Psoas muscle (tissue), 8 donors: ENCODE data around the gene S100A6. TPM values are rescaled to one million over a fixed set of nuclear protein-coding genes. Genes with fewer than 3 reads are reported as not detected.

Experiments used
- ATAC-seq, 4 donors: fragments of 200-7000 bp; cut with Tn5 transposase; one replicate each; pipeline ENCODE4 v1.9.1; 2020; ENCODE audit warnings: moderate library complexity in 3 of 4, mild to moderate bottlenecking in 2 of 4
- DNase-seq, 2 donors: peaks; one replicate each; pipeline ENCODE4 v3.0.0-alpha.2; 2020
- H3K27ac ChIP-seq: fragments of 200-600 bp; one replicate; pipeline ENCODE4 v1.8.0; 2022
- H3K27me3 ChIP-seq, 3 donors: fragments of 200-600 bp in 1 of 3; one replicate each; pipeline versions ENCODE4 v1.6.1 to v1.8.0; 2013 to 2022; ENCODE audit warnings: low read length in 2 of 3, mild to moderate bottlenecking in 2 of 3, moderate library complexity in 1 of 3; ENCODE audit not compliant: insufficient read depth in 3 of 3
- H3K36me3 ChIP-seq, 2 donors: fragments of 200-600 bp in 1 of 2; one replicate each; pipeline versions ENCODE4 v1.6.1 to v1.8.0; 2013 to 2022; ENCODE audit warnings: low read depth in 1 of 2, mild to moderate bottlenecking in 1 of 2, moderate library complexity in 1 of 2; ENCODE audit not compliant: insufficient read depth in 1 of 2
- H3K4me1 ChIP-seq: fragments of 200-600 bp; one replicate; pipeline ENCODE4 v1.8.0; 2022
- H3K4me3 ChIP-seq: fragments of 200-600 bp; one replicate; pipeline ENCODE4 v1.8.0; 2022; ENCODE audit warnings: mild to moderate bottlenecking
- H3K9me3 ChIP-seq: fragments of 200-600 bp; one replicate; pipeline ENCODE4 v1.8.0; 2022
- WGBS, 3 donors: extraction: QIAGEN DNeasy Blood & Tissue Kit; methylation state at CpG; one replicate each; pipeline versions ENCODE4 v1.1.6 to v1.1.7; 2013; 5-methylcytosine and 5-hydroxymethylcytosine counted together
- intact Hi-C, 2 donors: fragments of 100-400 bp; cut with DNase I; formaldehyde crosslinking; loops; one replicate each; pipeline versions ENCODE4 v1.11.0 to v1.14.2; 2022
- polyA plus RNA-seq, 3 donors: library from polyadenylated mRNA; stranded (reverse); fragments of 200-250 nt; gene quantifications; one replicate each; pipeline ENCODE4 v1.2.3, GENCODE V29; 2013
- total RNA-seq, 4 donors: library from RNA; stranded (reverse); fragmentation: NEBNext Ultra II Directional in 2 of 4; extraction: Animal tissue kit (Norgen Biotek cat#: 25700) in 2 of 4; gene quantifications; one replicate each; pipeline versions ENCODE4 v1.2.1 to v1.2.4, GENCODE V29; 2021 to 2023
- TF ChIP-seq, protein P1 (sequence below): fragments of 200-600 bp; IDR thresholded peaks from one replicate; pipeline ENCODE4 v1.8.0; 2022; ENCODE audit warnings: antibody characterized with exemption
- donor health status: healthy with polysubstance abuse.
- donor health status: DM: no; HTN: no; CAD: no; lungs with moderate emphysema.
- donor health status: Bipolar disorder and iron deficiency.
- donor health status: healthy.
- donor health status: DM: yes; HTN: yes; CAD: no.
- donor health status: DM: no; HTN: no; CAD: no.
- donor health status: DM: no; HTN: no; CAD: no.
- donor health status: DM: yes; HTN: yes; CAD: no.

Gene S100A6
- total and polyA plus RNA-seq, 7 donors: 78.5 to 506 (median 295) TPM

DNA sequence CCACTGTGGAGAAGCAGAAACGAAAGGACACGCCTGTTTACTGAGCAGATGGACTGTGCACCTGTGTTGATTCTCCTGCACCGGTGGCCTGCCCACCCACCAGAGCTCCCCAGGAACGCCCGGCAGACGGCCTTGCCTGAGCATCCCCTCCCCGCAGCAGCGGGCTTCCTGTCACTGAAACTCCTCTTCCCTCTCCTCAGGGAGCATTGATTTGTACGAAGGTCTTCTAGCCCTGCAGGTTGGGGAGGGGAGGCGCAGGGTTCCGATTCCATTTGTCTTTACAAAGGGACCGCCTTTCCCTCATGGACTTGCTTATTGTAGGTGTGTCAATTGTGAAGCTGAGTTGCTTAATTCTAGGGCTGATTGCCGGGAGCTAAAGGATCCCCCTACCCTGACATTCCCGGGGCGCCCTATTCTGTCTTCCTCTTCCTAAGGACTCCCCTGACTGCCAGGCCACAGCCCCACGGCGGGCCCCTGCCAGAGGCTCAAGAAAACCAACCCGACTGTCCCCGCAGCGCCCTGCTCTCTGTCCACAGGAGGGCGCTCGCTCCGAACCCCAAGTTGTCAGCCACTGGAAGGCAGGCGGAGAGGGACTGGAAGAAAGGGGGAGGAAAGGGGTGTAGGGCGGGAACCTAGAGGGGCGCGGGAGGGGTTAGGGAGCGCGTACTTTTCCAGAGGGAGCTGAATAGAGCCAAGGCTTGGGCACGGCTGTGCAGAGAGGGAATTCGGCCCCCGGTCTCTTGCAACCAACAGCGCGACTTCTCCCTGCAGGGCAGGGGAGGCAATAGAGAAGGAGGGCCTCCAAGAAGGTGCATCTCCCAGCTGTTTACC lies 2.8 kb downstream of the S100A6 start:
- H3K9me3 ChIP-seq: no peaks in the 10 kb centered on the region
- peak overlapping the region; percentile 77 for H3K4me3 ChIP-seq
- TF ChIP-seq, protein P1, sequence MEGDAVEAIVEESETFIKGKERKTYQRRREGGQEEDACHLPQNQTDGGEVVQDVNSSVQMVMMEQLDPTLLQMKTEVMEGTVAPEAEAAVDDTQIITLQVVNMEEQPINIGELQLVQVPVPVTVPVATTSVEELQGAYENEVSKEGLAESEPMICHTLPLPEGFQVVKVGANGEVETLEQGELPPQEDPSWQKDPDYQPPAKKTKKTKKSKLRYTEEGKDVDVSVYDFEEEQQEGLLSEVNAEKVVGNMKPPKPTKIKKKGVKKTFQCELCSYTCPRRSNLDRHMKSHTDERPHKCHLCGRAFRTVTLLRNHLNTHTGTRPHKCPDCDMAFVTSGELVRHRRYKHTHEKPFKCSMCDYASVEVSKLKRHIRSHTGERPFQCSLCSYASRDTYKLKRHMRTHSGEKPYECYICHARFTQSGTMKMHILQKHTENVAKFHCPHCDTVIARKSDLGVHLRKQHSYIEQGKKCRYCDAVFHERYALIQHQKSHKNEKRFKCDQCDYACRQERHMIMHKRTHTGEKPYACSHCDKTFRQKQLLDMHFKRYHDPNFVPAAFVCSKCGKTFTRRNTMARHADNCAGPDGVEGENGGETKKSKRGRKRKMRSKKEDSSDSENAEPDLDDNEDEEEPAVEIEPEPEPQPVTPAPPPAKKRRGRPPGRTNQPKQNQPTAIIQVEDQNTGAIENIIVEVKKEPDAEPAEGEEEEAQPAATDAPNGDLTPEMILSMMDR: peak; percentile 70
- ATAC-seq (peak; percentile 58 to 77 (median 68)), DNase-seq (peak; percentile 88 to 92)
- no peaks in the 10 kb centered on the region for H3K36me3 ChIP-seq
- H3K27me3 ChIP-seq: peaks cover 0 to 12% (median 0%) of the 10 kb centered on the region in 3 donors
- peak overlapping the region; percentile 15 for H3K27ac ChIP-seq
- WGBS, 3 donors: 22 to 28% (median 24%) methylated on average over 34 of the region's 34 CpGs
- peaks cover 12% of the 10 kb centered on the region for H3K4me1 ChIP-seq
- intact Hi-C loops: loop anchor here (1.0 to 2.0 kb wide), 2 partner anchors 35 to 36 kb away; no protein-coding TSS in a partner anchor

DNA sequence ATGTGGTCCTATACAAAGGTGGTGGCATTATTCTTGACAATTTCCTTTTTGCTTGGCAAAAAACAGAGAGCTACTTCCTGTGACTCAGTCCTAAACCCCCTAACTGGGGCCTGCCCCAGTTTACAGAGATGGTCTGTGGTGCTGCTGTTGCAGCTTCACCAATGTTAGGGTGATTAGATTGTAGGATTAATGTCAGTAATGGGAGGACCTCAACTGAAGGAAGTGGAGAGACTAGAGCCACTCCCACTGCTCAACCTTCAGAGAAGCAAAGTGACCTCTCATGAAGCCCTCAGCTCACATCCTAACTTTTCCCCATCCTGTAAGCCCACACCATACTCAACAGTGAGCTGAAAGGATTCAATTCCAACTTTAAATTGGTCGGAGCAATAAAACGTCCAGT lies 3.6 kb downstream of the S100A6 start:
- H3K27me3 ChIP-seq: peaks cover 0 to 12% (median 0%) of the 10 kb centered on the region in 3 donors
- 69 to 84% (median 69%) methylated on average over 2 of the region's 2 CpGs for WGBS, 3 donors
- DNase-seq (no peak), ATAC-seq (no peak)
- H3K4me1 ChIP-seq: peaks cover 12% of the 10 kb centered on the region
- no peak overlapping the region for H3K4me3 ChIP-seq
- no peaks in the 10 kb centered on the region for H3K36me3 ChIP-seq
- H3K27ac ChIP-seq: no peak overlapping the region
- intact Hi-C loops: loop anchor here in 1 of 2 donors (2.0 kb wide), 1 partner anchor 37 kb away; no protein-coding TSS in a partner anchor
- TF ChIP-seq, protein P1: no peak
- no peaks in the 10 kb centered on the region for H3K9me3 ChIP-seq

DNA sequence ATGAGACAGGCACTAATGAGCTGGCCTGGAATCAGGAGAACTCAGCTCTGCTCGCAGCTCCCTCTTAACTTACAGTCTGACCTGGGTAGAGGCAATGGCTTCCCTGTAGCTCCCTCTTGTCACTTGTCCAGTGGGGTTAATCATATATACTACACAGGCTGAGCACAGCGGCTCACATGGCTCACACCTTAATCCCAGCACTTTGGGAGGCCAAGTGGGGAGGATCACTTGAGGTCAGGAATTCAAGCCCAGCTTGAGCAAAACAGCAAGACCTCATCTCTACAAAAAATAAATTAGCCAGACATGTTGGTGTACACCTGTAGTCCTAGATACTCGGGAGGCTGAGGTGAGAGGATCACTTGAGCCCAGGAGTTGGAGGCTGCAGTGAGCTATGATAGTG lies 4.2 kb downstream of the S100A6 start:
- no peak overlapping the region for H3K4me3 ChIP-seq
- peaks cover 0 to 12% (median 0%) of the 10 kb centered on the region in 3 donors for H3K27me3 ChIP-seq
- H3K4me1 ChIP-seq: peaks cover 12% of the 10 kb centered on the region
- DNase-seq: no peak
- intact Hi-C loops: loop anchor here in 1 of 2 donors (2.0 kb wide), 1 partner anchor 37 kb away; no protein-coding TSS in a partner anchor
- ATAC-seq: no peak
- H3K9me3 ChIP-seq: no peaks in the 10 kb centered on the region
- H3K27ac ChIP-seq: no peak overlapping the region
- no peaks in the 10 kb centered on the region for H3K36me3 ChIP-seq
- TF ChIP-seq, protein P1: no peak
- 84 to 86% (median 86%) methylated on average over 3 of the region's 3 CpGs for WGBS, 3 donors

DNA sequence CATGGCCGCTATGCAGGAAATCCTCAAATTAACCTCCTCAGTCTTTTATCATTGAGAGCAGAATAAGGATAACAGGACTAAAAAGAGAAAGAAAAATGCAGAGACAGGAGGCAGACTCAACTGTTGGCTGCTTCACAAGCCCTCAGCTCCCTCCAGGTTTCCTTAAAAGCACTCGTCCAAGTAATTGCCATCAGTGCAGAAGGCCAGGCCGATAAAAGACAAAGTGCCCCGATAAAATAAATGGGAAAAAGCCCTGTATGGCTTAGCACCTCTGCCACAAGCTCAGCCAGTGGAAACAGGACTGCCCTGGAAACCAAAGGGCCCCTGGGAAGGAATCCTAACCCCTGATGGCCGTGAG lies 8.1 kb downstream of the S100A6 start:
- no peak for ATAC-seq
- WGBS, 3 donors: 88 to 92% (median 88%) methylated on average over 5 of the region's 5 CpGs

More for the DNA sequence above, 8.1 kb downstream of the S100A6 start:
- Histone ChIP-seq H3K36me3 (no peaks in the 10 kb centered on the region), H3K4me3 (no peak overlapping the region), H3K27ac (no peak overlapping the region), H3K4me1 (no peaks in the 10 kb centered on the region), H3K27me3 (peaks cover 0 to 4% (median 0%) of the 10 kb centered on the region in 3 donors), H3K9me3 (no peaks in the 10 kb centered on the region)
- DNase-seq: no peak
- intact Hi-C loops: no loop called here
- TF ChIP-seq, protein P1: no peak
